NB4 (cell line): Measurements from ENCODE around the gene ZBTB46.

Experiments
- DNase-seq: peaks from one replicate; pipeline ENCODE4 v3.0.0; 2010; ENCODE audit warnings: low read depth
- H3K4me3 ChIP-seq: one replicate; pipeline ENCODE4 v1.5.1; 2011; ENCODE audit warnings: mild to moderate bottlenecking, low read depth, low read length, moderate library complexity
- CTCF ChIP-seq: IDR thresholded peaks from one replicate; pipeline ENCODE4 v1.5.1; 2012; ENCODE audit warnings: low read depth, low read length
- MYC ChIP-seq: IDR thresholded peaks from 2 replicates; pipeline ENCODE4 v1.6.1; 2011; ENCODE audit warnings: low read depth, low read length
- POLR2A ChIP-seq: IDR thresholded peaks from 2 replicates; pipeline ENCODE4 v1.6.1; 2011; ENCODE audit warnings: mild to moderate bottlenecking; ENCODE audit not compliant: insufficient read length; ENCODE audit errors: extremely low read depth
- TF ChIP-seq, protein P1 (sequence below): IDR thresholded peaks from 2 replicates; pipeline ENCODE4 v1.6.1; 2011; ENCODE audit warnings: low read depth, low read length

Gene ZBTB46

GRCh38 chr20:63754008-63754407, 77.1 kb downstream of the ZBTB46 start:
- H3K4me3 ChIP-seq = no peak overlapping the region
- TF ChIP-seq, protein P1, sequence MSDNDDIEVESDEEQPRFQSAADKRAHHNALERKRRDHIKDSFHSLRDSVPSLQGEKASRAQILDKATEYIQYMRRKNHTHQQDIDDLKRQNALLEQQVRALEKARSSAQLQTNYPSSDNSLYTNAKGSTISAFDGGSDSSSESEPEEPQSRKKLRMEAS = no peak
- TF ChIP-seq POLR2A (no peak), CTCF (no peak), MYC (no peak)
- no peak for DNase-seq

- DNase-seq = no peak
- H3K4me3 ChIP-seq = no peak overlapping the region
- TF ChIP-seq, protein P1 = no peak
- no peak for TF ChIP-seq POLR2A
- no peak for TF ChIP-seq MYC
- no peak for TF ChIP-seq CTCF
Observed at GRCh38 chr20:63753381-63753780, 77.7 kb downstream of the ZBTB46 start.

DNA sequence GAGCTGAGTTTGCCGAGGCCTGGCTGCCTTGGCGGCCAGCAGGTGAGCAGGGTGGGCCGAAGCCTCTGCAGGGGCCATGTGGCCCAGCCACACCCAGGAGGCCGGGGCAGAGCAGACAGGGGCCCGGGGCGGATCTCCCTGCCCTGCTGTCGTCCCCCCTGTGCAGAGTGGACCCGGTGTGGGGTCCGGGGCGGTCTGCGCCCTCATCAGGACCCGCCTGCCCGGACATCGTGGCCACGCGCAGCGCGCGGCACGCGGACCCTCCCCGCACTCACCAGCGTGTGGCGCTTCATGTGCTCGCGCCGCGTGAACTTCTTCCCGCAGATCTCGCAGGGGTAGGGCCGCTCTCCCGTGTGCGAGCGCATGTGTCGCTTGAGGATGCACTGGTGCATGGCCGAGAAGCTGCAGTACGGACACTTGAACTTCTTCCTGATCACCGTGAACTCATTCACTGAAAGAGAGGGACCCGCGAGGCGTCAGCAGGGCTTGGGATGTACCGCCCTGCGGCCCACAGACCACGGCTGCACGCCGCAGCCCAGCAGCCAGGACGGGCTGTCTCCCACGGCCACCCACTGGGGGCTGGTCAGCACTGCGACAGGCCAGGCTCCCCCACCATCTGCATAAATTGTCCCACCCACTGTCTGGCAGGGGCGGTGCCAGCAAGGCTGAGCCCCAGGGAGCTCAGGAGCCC, 78.5 kb downstream of the ZBTB46 start:
- H3K4me3 ChIP-seq = no peak overlapping the region
- DNase-seq = no peak
- TF ChIP-seq CTCF (peak; percentile 3), MYC (no peak)

- no peak for DNase-seq
- no peak overlapping the region for H3K4me3 ChIP-seq
- TF ChIP-seq POLR2A (no peak), CTCF (no peak), MYC (no peak)
- TF ChIP-seq, protein P1 = no peak
Observed at GRCh38 chr20:63751471-63752271, 79.4 kb downstream of the ZBTB46 start.

- TF ChIP-seq, protein P1 = no peak
- no peak for TF ChIP-seq POLR2A
- no peak for TF ChIP-seq CTCF
- TF ChIP-seq MYC = no peak
- no peak overlapping the region for H3K4me3 ChIP-seq
- peak; percentile 47 for DNase-seq
Observed at GRCh38 chr20:63750807-63751470, 80.1 kb downstream of the ZBTB46 start.
